ENCODE results near the gene ZDHHC18. TPM values are rescaled to one million over a fixed set of nuclear protein-coding genes. Genes with fewer than 3 reads are reported as not detected.

Gene ZDHHC18
- total RNA-seq, 2 experiments from 2014 or later, result 52.9 TPM

Other genes with a start within 250 kb of the ZDHHC18 start
- 100 to 1,000 TPM; 118 to 124 TPM for gene ARID1A, start 130.7 kb upstream of the ZDHHC18 start, total RNA-seq
- gene PIGV, start 38.7 kb upstream of the ZDHHC18 start, total RNA-seq, result 10 to 100 TPM; 21.5 TPM
- 1 to 10 TPM; 1.4 to 1.8 TPM for gene SFN, start 36.5 kb downstream of the ZDHHC18 start, total RNA-seq
- gene GPN2, start 63.6 kb downstream of the ZDHHC18 start, total RNA-seq, result 10 to 100 TPM; 30.1 to 31.2 TPM
- 10 to 100 TPM; 17.3 to 19.6 TPM for gene GPATCH3, start 73.8 kb downstream of the ZDHHC18 start, total RNA-seq
- gene NR0B2, start 87.3 kb downstream of the ZDHHC18 start, total RNA-seq, result not detected
- 10 to 100 TPM; 59.0 to 59.1 TPM for gene NUDC, start 95.1 kb downstream of the ZDHHC18 start, total RNA-seq
- gene KDF1, start 133.8 kb downstream of the ZDHHC18 start, total RNA-seq, result 1 to 10 TPM; 1.1 to 1.8 TPM
- not detected for gene TRNP1, start 167.0 kb downstream of the ZDHHC18 start, total RNA-seq
- gene TENT5B, start 186.2 kb downstream of the ZDHHC18 start, total RNA-seq, result not detected